LNCaP clone FGC (cell line): ENCODE results near the gene CMKLR1.

Experiments
- DNase-seq: peaks from one replicate; pipeline ENCODE4 v3.0.0-alpha.2; 2011; ENCODE audit warnings: low read depth
- H3K4me3 ChIP-seq: 2 replicates; pipeline ENCODE4 v1.5.1; 2011; ENCODE audit warnings: mild to moderate bottlenecking, low read depth, low read length, control low read depth
- CTCF ChIP-seq: IDR thresholded peaks from 2 replicates; pipeline ENCODE4 v1.5.1; 2012; ENCODE audit warnings: mild to moderate bottlenecking; ENCODE audit not compliant: control insufficient read depth, insufficient read depth; ENCODE audit errors: extremely low read depth

The CMKLR1 gene

DNA sequence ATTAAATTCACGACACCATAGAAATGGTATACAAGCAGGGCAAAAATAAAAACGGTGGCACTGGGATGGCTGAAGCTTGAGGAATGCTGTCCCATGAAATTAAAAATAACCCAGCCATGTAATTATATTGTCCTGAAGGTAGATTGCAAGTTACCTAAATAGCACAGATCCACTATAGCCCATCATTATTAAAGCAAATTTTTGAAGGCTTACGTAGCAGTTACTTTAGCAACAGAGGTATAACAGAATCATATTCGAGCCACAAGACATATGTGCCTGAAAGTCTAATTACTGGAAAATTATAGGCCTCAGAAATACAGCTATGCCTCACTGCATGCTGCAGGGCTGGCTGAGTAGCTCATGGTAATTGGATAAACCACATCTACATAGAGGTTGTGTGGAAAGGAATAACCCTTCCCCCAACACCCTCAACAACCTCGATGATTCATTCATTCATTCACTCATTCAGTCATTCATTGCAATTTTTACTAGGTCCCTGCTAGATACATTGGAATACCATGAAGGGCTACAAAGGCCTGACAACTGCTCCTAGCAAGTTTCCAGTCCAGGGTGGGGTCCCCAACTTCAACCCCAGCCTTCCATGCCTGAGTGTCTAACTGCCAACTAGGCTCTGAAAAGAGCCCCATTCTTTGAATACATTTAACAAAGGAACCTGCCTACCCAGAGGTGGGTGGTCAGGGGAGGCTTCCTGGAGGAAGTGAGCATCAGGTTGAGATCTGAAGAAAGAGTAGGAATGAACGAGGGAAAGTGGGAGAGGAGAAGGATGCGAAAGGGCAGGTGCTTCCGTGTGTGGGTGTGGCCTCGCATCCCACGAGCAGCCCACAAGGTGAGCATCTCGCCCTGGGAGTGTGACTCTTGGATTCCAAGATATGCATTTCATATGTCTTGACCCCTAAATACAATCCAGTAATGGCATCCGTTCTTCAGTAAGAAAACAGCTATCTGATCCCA is 18.0 kb upstream of the CMKLR1 start:
- TF ChIP-seq CTCF, result no peak
- DNase-seq, result no peak
- H3K4me3 ChIP-seq, result no peak overlapping the region

DNA sequence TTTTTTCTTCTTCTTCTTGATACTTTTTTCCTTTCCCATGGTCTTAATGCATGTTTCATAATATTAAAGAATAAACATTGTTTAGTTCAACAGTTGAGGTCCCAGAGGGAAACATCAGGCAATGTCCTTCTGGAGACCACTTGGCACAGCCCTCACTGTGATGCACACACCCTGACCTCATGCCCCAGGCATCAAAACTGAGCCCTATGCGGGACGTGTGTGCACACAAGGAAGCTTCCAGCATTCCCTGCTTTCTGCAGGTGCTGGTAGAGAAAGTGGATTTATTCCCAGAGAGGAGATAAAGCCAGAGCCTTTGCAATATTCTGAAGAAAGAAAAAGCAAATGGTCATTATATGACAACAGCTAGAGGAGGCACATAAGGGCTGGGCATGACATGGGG is 16.0 kb upstream of the CMKLR1 start:
- no peak for TF ChIP-seq CTCF
- no peak for DNase-seq
- H3K4me3 ChIP-seq, result no peak overlapping the region

- TF ChIP-seq CTCF, result no peak
- no peak for DNase-seq
- H3K4me3 ChIP-seq, result no peak overlapping the region
Measured at GRCh38 chr12:108352591-108352990, 13.5 kb upstream of the CMKLR1 start.

DNA sequence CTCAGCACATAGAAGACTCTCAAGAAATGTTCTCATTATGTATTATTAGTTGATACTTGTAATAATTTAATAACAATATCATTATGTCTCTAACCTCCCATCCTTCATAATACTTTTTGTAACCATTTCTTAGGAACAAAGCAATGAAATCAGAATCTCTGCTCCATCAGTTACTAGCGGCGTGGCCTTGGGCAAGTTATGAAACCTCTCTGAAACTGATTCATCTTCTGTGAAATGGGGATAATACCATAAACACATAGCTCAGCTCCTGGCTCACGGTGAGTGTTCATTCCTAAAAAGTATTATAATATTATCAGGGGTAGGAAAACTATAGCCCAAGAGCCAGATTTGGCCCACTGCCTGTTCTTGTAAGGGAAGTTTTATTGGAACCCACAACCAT is 11.4 kb upstream of the CMKLR1 start:
- H3K4me3 ChIP-seq, result no peak overlapping the region
- no peak for DNase-seq
- no peak for TF ChIP-seq CTCF

DNA sequence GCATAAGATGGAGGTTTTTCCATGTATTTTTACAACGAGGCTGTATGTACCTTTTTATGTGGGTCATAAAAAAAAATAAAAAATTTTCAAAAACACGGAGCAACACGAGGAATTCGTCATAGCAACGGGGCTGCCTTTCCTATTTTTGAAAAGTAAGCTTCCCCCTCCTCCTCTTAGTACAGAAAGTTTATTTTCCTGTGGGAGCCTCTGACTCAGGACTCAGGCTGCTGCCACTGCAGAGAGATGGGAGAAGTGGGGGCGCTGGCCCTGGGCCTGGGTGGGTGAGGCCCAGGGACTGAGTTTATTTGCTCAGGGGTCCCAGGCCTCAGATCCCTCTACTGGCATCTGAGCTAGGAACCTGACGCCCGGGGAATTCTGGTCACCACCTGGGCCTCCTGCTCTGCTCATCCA is 10.2 kb upstream of the CMKLR1 start:
- H3K4me3 ChIP-seq, result no peak overlapping the region
- no peak for DNase-seq
- TF ChIP-seq CTCF, result no peak

DNA sequence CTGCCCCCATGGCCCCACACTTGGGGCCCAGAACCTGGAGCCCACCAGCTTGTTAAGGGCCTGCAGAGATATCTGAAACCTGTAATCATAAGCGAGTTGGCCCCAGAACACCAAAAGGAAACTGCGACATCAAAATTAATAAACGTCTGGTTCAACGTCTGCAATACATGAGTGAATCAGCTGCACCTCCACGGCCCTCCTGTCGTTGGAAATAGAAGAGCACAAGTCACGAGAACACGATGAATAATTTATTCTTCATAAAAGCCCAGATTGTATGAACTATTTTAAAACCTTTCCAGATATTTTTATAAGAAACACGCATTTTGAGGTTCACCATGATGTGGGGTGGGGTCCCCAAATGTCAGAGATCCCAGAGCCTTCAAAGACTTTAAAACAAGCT is 9.7 kb upstream of the CMKLR1 start:
- DNase-seq, result no peak
- no peak overlapping the region for H3K4me3 ChIP-seq
- TF ChIP-seq CTCF, result no peak
